Measurements from ENCODE around the gene ZNF341. TPM values are rescaled to one million over a fixed set of nuclear protein-coding genes. Genes with fewer than 3 reads are reported as not detected.

The ZNF341 gene
- total RNA-seq, 1 donor from 2014 or later: 1.8 TPM

Other genes starting within 250 kb of the ZNF341 start
- gene CBFA2T2, start 241.9 kb upstream of the ZNF341 start, total RNA-seq: 11.3 TPM
- gene C20orf144, start 69.7 kb upstream of the ZNF341 start, total RNA-seq: not detected
- gene ACTL10, start 65.1 kb upstream of the ZNF341 start, total RNA-seq: 0.19 TPM
- 70.8 TPM for gene NECAB3, start 57.6 kb upstream of the ZNF341 start, total RNA-seq
- gene E2F1, start 45.6 kb upstream of the ZNF341 start, total RNA-seq: 2.3 TPM
- 11.4 TPM for gene PXMP4, start 11.7 kb upstream of the ZNF341 start, total RNA-seq
- 108 TPM for gene CHMP4B, start 79.4 kb downstream of the ZNF341 start, total RNA-seq

All from Right ventricle myocardium inferior (tissue), 1 donor.